Osteoblast (primary cell): ENCODE measurements around the gene ARHGEF28. TPM values are rescaled to one million over a fixed set of nuclear protein-coding genes. Genes with fewer than 3 reads are reported as not detected.

Source experiments
- DNase-seq: peaks from one replicate; pipeline ENCODE4 v3.0.0; 2011; ENCODE audit warnings: low spot score, mixed read lengths; ENCODE audit not compliant: insufficient read length; ENCODE audit errors: missing footprints
- H2AFZ ChIP-seq: 2 replicates; pipeline ENCODE4 v1.6.0; 2011; ENCODE audit warnings: mild to moderate bottlenecking, low read length
- H3K27ac ChIP-seq: 2 replicates; pipeline ENCODE4 v1.5.1; 2011; ENCODE audit warnings: mild to moderate bottlenecking, low read depth, low read length, moderate library complexity
- H3K27me3 ChIP-seq: 2 replicates; pipeline ENCODE4 v1.6.0; 2012; ENCODE audit warnings: mild to moderate bottlenecking, control low read depth, inconsistent platforms, low read length, moderate library complexity; ENCODE audit not compliant: insufficient read depth
- H3K36me3 ChIP-seq: 2 replicates; pipeline ENCODE4 v1.5.1; 2011; ENCODE audit warnings: mild to moderate bottlenecking, low read length, control low read depth, moderate library complexity; ENCODE audit not compliant: insufficient read depth
- H3K4me1 ChIP-seq: 2 replicates; pipeline ENCODE4 v1.5.1; 2011; ENCODE audit warnings: mild to moderate bottlenecking, low read length, control low read depth, moderate library complexity; ENCODE audit not compliant: insufficient read depth
- H3K4me2 ChIP-seq: 2 replicates; pipeline ENCODE4 v1.6.0; 2011; ENCODE audit warnings: mild to moderate bottlenecking, low read length; ENCODE audit not compliant: insufficient read depth
- H3K4me3 ChIP-seq: fragments of 200-600 bp; sonication (generic); 3 replicates; pipeline ENCODE4 v1.5.1; 2012; ENCODE audit warnings: mild to moderate bottlenecking, low read length, inconsistent platforms; ENCODE audit not compliant: insufficient read depth
- H3K79me2 ChIP-seq: 2 replicates; pipeline ENCODE4 v1.6.0; 2012; ENCODE audit warnings: mild to moderate bottlenecking, low read length, control low read depth, inconsistent platforms; ENCODE audit not compliant: insufficient read depth
- H3K9me3 ChIP-seq: 2 replicates; pipeline ENCODE4 v1.5.1; 2011; ENCODE audit warnings: low read depth, low read length, control low read depth
- H4K20me1 ChIP-seq: 2 replicates; pipeline ENCODE4 v1.6.0; 2012; ENCODE audit warnings: mild to moderate bottlenecking, low read length, control low read depth; ENCODE audit not compliant: insufficient read depth
- CTCF ChIP-seq: IDR thresholded peaks from 2 replicates; pipeline ENCODE4 v1.5.1; 2011; ENCODE audit warnings: mild to moderate bottlenecking, low read depth, low read length, moderate library complexity; ENCODE audit errors: extremely low read depth
- total RNA-seq: library from RNA; depleted of rRNA; stranded (reverse); fragments of >200 nt; gene quantifications from 2 replicates; pipeline ENCODE4 v1.2.3, GENCODE V29; 2012

The ARHGEF28 gene
- total RNA-seq, 1 donor = 64.4 TPM

GRCh38 chr5:73971326-73971725 lies 345.3 kb downstream of the ARHGEF28 start:
- no peaks in the 10 kb centered on the region for H3K36me3 ChIP-seq
- peaks cover 20% of the 10 kb centered on the region for H3K4me1 ChIP-seq
- no peaks in the 10 kb centered on the region for H3K9me3 ChIP-seq
- no peak overlapping the region for H3K27ac ChIP-seq
- H3K27me3 ChIP-seq = no peaks in the 10 kb centered on the region
- no peak overlapping the region for H2AFZ ChIP-seq
- H4K20me1 ChIP-seq = no peaks in the 10 kb centered on the region
- TF ChIP-seq CTCF = no peak
- no peak overlapping the region for H3K4me2 ChIP-seq
- no peaks in the 10 kb centered on the region for H3K79me2 ChIP-seq
- no peak overlapping the region for H3K4me3 ChIP-seq
- no peak for DNase-seq

- Histone ChIP-seq H3K27ac (no peak overlapping the region), H3K79me2 (no peaks in the 10 kb centered on the region), H3K4me3 (no peak overlapping the region), H3K9me3 (no peaks in the 10 kb centered on the region), H3K27me3 (peaks cover 4% of the 10 kb centered on the region), H4K20me1 (no peaks in the 10 kb centered on the region), H3K36me3 (no peaks in the 10 kb centered on the region), H3K4me2 (no peak overlapping the region), H3K4me1 (peaks cover 13% of the 10 kb centered on the region), H2AFZ (no peak overlapping the region)
- TF ChIP-seq CTCF = no peak
- DNase-seq = no peak
Observed at GRCh38 chr5:73973135-73973534, 347.1 kb downstream of the ARHGEF28 start.

GRCh38 chr5:73974871-73975360 lies 348.9 kb downstream of the ARHGEF28 start:
- no peaks in the 10 kb centered on the region for H3K9me3 ChIP-seq
- H3K36me3 ChIP-seq = no peaks in the 10 kb centered on the region
- H2AFZ ChIP-seq = no peak overlapping the region
- no peak overlapping the region for H3K27ac ChIP-seq
- no peak overlapping the region for H3K4me3 ChIP-seq
- no peaks in the 10 kb centered on the region for H3K79me2 ChIP-seq
- no peak for DNase-seq
- no peaks in the 10 kb centered on the region for H4K20me1 ChIP-seq
- peaks cover 4% of the 10 kb centered on the region for H3K27me3 ChIP-seq
- H3K4me2 ChIP-seq = no peak overlapping the region
- no peaks in the 10 kb centered on the region for H3K4me1 ChIP-seq
- TF ChIP-seq CTCF = no peak

- H4K20me1 ChIP-seq = no peaks in the 10 kb centered on the region
- no peak for DNase-seq
- H2AFZ ChIP-seq = no peak overlapping the region
- no peaks in the 10 kb centered on the region for H3K36me3 ChIP-seq
- H3K4me2 ChIP-seq = no peak overlapping the region
- no peak overlapping the region for H3K4me3 ChIP-seq
- peaks cover 4% of the 10 kb centered on the region for H3K27me3 ChIP-seq
- no peak overlapping the region for H3K27ac ChIP-seq
- H3K9me3 ChIP-seq = no peaks in the 10 kb centered on the region
- H3K79me2 ChIP-seq = no peaks in the 10 kb centered on the region
- TF ChIP-seq CTCF = no peak
- no peaks in the 10 kb centered on the region for H3K4me1 ChIP-seq
Observed at GRCh38 chr5:73975845-73976244, 349.8 kb downstream of the ARHGEF28 start.
